GM12865 (cell line): Measurements from ENCODE around the gene RAB3IL1.

Experiments used
- DNase-seq: peaks from one replicate; pipeline ENCODE4 v3.0.0; 2010; ENCODE audit warnings: low read depth
- H3K4me3 ChIP-seq: 2 replicates; pipeline ENCODE4 v1.5.1; 2011; ENCODE audit warnings: mild to moderate bottlenecking, low read depth, low read length, control low read depth
- CTCF ChIP-seq: IDR thresholded peaks from 2 replicates; pipeline ENCODE4 v1.5.1; 2011; ENCODE audit warnings: low read length, control low read depth, low read depth, inconsistent platforms; ENCODE audit not compliant: insufficient read depth; ENCODE audit errors: missing control alignments

Gene RAB3IL1

GRCh38 chr11:61847914-61848581 is 69.3 kb downstream of the RAB3IL1 start:
- DNase-seq: no peak
- TF ChIP-seq CTCF: no peak
- H3K4me3 ChIP-seq: no peak overlapping the region
